Neural crest cell (in vitro differentiated cells): ENCODE results near the gene NT5DC1. TPM values are rescaled to one million over a fixed set of nuclear protein-coding genes. Genes with fewer than 3 reads are reported as not detected.

ENCODE experiments used
- DNase-seq: peaks from one replicate; pipeline ENCODE4 v3.0.0; 2021; ENCODE audit warnings: low read depth, mixed read lengths, low spot score
- H3K27ac Mint-ChIP-seq: one replicate; pipeline ENCODE4 v1.8.0; 2021; ENCODE audit warnings: mild to moderate bottlenecking, mixed read lengths; ENCODE audit not compliant: unreplicated experiment
- H3K27me3 Mint-ChIP-seq: 2 replicates; pipeline ENCODE4 v1.8.0; 2021; ENCODE audit warnings: low read depth, mild to moderate bottlenecking, mixed read lengths
- H3K36me3 Mint-ChIP-seq: 2 replicates; pipeline ENCODE4 v1.8.0; 2021; ENCODE audit warnings: low read depth, mild to moderate bottlenecking, mixed read lengths
- H3K4me1 Mint-ChIP-seq: 2 replicates; pipeline ENCODE4 v1.8.0; 2021; ENCODE audit warnings: mixed read lengths
- H3K4me3 Mint-ChIP-seq: one replicate; pipeline ENCODE4 v1.8.0; 2021; ENCODE audit warnings: mild to moderate bottlenecking, mixed read lengths
- H3K9me3 Mint-ChIP-seq: 2 replicates; pipeline ENCODE4 v1.8.0; 2021; ENCODE audit warnings: mixed read lengths
- total RNA-seq: library from RNA; stranded (reverse); gene quantifications from 2 replicates; pipeline ENCODE4 v1.2.1, GENCODE V29; 2021
- TF ChIP-seq, protein P1 (sequence below): fragments of 200-600 bp; sonication (generic); conservative IDR thresholded peaks from 2 replicates; pipeline ENCODE4 v1.5.0; 2021; ENCODE audit warnings: antibody characterized with exemption, mild to moderate bottlenecking

The NT5DC1 gene
- total RNA-seq, 1 donor from 2014 or later: 33.2 TPM

GRCh38 chr6:116154887-116155286 lies 54.2 kb downstream of the NT5DC1 start:
- no peaks in the 10 kb centered on the region for H3K27me3 Mint-ChIP-seq
- no peaks in the 10 kb centered on the region for H3K4me1 Mint-ChIP-seq
- no peaks in the 10 kb centered on the region for H3K9me3 Mint-ChIP-seq
- TF ChIP-seq, protein P1, sequence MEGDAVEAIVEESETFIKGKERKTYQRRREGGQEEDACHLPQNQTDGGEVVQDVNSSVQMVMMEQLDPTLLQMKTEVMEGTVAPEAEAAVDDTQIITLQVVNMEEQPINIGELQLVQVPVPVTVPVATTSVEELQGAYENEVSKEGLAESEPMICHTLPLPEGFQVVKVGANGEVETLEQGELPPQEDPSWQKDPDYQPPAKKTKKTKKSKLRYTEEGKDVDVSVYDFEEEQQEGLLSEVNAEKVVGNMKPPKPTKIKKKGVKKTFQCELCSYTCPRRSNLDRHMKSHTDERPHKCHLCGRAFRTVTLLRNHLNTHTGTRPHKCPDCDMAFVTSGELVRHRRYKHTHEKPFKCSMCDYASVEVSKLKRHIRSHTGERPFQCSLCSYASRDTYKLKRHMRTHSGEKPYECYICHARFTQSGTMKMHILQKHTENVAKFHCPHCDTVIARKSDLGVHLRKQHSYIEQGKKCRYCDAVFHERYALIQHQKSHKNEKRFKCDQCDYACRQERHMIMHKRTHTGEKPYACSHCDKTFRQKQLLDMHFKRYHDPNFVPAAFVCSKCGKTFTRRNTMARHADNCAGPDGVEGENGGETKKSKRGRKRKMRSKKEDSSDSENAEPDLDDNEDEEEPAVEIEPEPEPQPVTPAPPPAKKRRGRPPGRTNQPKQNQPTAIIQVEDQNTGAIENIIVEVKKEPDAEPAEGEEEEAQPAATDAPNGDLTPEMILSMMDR: no peak
- no peak overlapping the region for H3K27ac Mint-ChIP-seq
- no peak overlapping the region for H3K4me3 Mint-ChIP-seq
- no peaks in the 10 kb centered on the region for H3K36me3 Mint-ChIP-seq
- no peak for DNase-seq

DNA sequence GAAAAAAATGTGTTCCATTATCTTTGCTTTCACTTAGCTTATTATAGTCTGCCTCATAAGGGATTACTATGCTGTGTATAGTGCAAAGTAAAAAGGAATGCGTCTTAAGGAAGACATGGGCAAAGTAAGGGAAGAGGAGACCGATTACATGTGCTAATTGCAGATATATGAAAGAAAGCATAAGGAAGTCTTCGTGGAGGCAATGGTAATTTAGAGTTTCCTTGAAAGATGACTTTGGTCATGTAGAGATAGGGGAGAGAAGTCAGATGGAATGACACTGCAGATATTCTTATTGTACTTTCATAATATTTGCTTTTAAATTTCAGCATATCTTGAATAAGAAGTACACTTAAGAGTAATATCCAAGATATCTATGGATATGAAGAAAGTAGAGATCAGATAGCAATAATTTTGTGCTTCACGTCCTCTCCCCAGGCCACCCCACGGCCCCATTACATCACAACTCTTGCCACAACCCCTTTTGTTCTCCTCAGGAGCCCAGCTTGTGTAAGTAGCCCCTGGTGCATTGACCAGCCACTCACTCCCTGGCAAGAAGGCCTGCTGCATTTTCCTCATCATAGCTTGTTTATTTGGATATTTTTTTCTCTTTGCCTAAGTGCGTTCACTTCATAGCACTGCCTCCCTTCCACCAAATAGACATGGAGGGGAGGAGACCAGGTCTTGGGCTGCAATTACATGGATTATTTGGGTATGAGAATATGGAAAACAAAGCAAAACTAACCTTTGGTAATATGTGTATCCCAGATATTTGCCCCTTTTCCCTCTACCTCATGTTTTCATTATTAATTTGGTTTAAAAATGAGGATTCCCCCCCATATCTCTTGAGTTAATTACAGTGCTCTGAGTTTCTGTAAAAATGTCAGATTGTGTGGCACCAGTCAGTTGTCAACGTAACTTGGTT lies 56.0 kb downstream of the NT5DC1 start:
- H3K27ac Mint-ChIP-seq: peak overlapping the region; percentile 25

DNA sequence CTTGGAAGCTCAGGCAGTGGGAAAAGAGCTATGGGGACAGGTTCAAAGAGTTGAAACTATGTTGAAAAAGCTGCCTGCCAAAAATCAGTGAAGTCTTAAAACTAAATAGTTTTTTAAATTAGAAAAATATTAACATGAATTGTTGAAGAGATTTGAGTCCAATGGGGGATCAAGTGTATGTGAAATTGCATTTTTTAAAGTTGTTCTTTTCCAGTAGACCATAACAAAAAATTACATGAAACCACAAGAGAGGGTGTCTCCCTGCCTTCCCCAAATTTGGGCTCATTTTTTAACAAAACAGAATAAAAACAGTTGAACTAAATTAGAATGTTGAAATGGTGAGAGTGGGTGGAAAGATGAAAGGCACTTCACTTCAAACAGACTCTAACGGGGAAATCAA lies 56.7 kb downstream of the NT5DC1 start:
- H3K4me1 Mint-ChIP-seq: no peaks in the 10 kb centered on the region
- H3K27ac Mint-ChIP-seq: no peak overlapping the region
- H3K27me3 Mint-ChIP-seq: no peaks in the 10 kb centered on the region
- TF ChIP-seq, protein P1: no peak
- DNase-seq: no peak
- peaks cover 8% of the 10 kb centered on the region for H3K9me3 Mint-ChIP-seq
- H3K36me3 Mint-ChIP-seq: peaks cover 4% of the 10 kb centered on the region
- H3K4me3 Mint-ChIP-seq: no peak overlapping the region

More for the DNA sequence above, 56.0 kb downstream of the NT5DC1 start:
- Mint-ChIP-seq H3K4me3 (no peak overlapping the region), H3K9me3 (peaks cover 5% of the 10 kb centered on the region), H3K27me3 (no peaks in the 10 kb centered on the region), H3K4me1 (no peaks in the 10 kb centered on the region), H3K36me3 (peaks cover 4% of the 10 kb centered on the region)
- TF ChIP-seq, protein P1: no peak
- no peak for DNase-seq

DNA sequence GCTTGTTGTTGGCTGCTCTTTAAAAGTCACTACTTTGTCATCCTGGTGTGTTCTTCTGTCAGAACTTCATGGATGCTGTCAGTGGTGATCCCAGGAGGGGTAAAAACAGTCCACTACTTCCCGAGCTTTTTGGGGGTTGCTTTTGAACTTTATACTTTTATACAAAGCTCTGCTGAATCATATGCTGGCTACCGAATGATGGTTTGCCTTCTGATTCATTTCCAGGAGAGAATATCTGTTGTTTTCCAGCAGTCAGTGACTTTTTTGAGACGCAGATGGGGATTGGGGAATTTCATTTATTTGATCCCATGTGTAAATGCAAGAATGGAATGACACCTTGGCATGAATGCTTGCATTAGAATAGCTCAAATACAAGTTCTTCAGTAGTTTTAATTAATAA lies 58.0 kb downstream of the NT5DC1 start:
- H3K36me3 Mint-ChIP-seq: peaks cover 12% of the 10 kb centered on the region
- no peaks in the 10 kb centered on the region for H3K4me1 Mint-ChIP-seq
- H3K27me3 Mint-ChIP-seq: no peaks in the 10 kb centered on the region
- DNase-seq: no peak
- no peak overlapping the region for H3K27ac Mint-ChIP-seq
- H3K4me3 Mint-ChIP-seq: no peak overlapping the region
- H3K9me3 Mint-ChIP-seq: peaks cover 12% of the 10 kb centered on the region
- TF ChIP-seq, protein P1: no peak

- no peak for DNase-seq
- Mint-ChIP-seq H3K27me3 (no peaks in the 10 kb centered on the region), H3K36me3 (peaks cover 18% of the 10 kb centered on the region), H3K4me1 (no peaks in the 10 kb centered on the region), H3K4me3 (no peak overlapping the region), H3K9me3 (peaks cover 18% of the 10 kb centered on the region), H3K27ac (no peak overlapping the region)
- TF ChIP-seq, protein P1: no peak
Observed at GRCh38 chr6:116159782-116160524, 59.3 kb downstream of the NT5DC1 start.
